H9 (cell line): ENCODE measurements around the gene FADS2. TPM values are rescaled to one million over a fixed set of nuclear protein-coding genes. Genes with fewer than 3 reads are reported as not detected.

ENCODE experiments used
- DNase-seq: peaks from one replicate; pipeline ENCODE4 v3.0.0-alpha.2; 2017
- H2AFZ ChIP-seq: one replicate; pipeline ENCODE4 v1.6.1; 2013; ENCODE audit warnings: mild to moderate bottlenecking, low read length, control low read depth, moderate library complexity
- H2AK5ac ChIP-seq: 2 replicates; pipeline ENCODE4 v1.6.1; 2013; ENCODE audit warnings: low read length, control low read depth, mixed read lengths; ENCODE audit not compliant: insufficient read length
- H2BK120ac ChIP-seq: one replicate; pipeline ENCODE4 v1.6.1; 2013; ENCODE audit warnings: low read depth, mild to moderate bottlenecking, low read length, control low read depth, inconsistent platforms; ENCODE audit not compliant: poor library complexity, severe bottlenecking
- H2BK12ac ChIP-seq: 2 replicates; pipeline ENCODE4 v1.6.1; 2013; ENCODE audit warnings: low read length, control low read depth, mixed read lengths, low read depth; ENCODE audit not compliant: insufficient read length
- H2BK15ac ChIP-seq: 2 replicates; pipeline ENCODE4 v1.6.1; 2013; ENCODE audit warnings: low read depth, low read length, control low read depth
- H2BK20ac ChIP-seq: one replicate; pipeline ENCODE4 v1.6.1; 2013; ENCODE audit warnings: low read depth, mild to moderate bottlenecking, low read length, control low read depth, inconsistent platforms; ENCODE audit not compliant: poor library complexity, severe bottlenecking
- H2BK5ac ChIP-seq: 2 replicates; pipeline ENCODE4 v1.6.1; 2013; ENCODE audit warnings: low read length, control low read depth, mixed read lengths; ENCODE audit not compliant: insufficient read length
- H3K14ac ChIP-seq: 2 replicates; pipeline ENCODE4 v1.6.1; 2013; ENCODE audit warnings: low read length, control low read depth; ENCODE audit not compliant: insufficient read depth
- H3K18ac ChIP-seq: 2 replicates; pipeline ENCODE4 v1.6.1; 2013; ENCODE audit warnings: low read depth, mild to moderate bottlenecking, mixed read lengths, low read length, control low read depth; ENCODE audit not compliant: insufficient read length
- H3K23ac ChIP-seq: 2 replicates; pipeline ENCODE4 v1.6.1; 2013; ENCODE audit warnings: low read length, control low read depth, mixed read lengths, low read depth; ENCODE audit not compliant: insufficient read length
- H3K23me2 ChIP-seq: 2 replicates; pipeline ENCODE4 v1.6.1; 2013; ENCODE audit warnings: low read depth, mild to moderate bottlenecking, mixed read lengths, low read length, control low read depth; ENCODE audit not compliant: insufficient read length, poor library complexity, severe bottlenecking
- H3K27ac ChIP-seq: 2 replicates; pipeline ENCODE4 v1.5.1; 2013; ENCODE audit warnings: low read length, control low read depth, mixed read lengths, low read depth; ENCODE audit not compliant: insufficient read length
- H3K27me3 ChIP-seq: 2 replicates; pipeline ENCODE4 v1.6.1; 2013; ENCODE audit warnings: low read length, control low read depth, inconsistent platforms; ENCODE audit not compliant: insufficient read depth
- H3K4ac ChIP-seq: 2 replicates; pipeline ENCODE4 v1.6.1; 2013; ENCODE audit warnings: low read depth, mild to moderate bottlenecking, control low read depth, inconsistent platforms, low read length, moderate library complexity
- H3K4me1 ChIP-seq: 2 replicates; pipeline ENCODE4 v1.6.1; 2013; ENCODE audit warnings: low read length, control low read depth, inconsistent platforms; ENCODE audit not compliant: insufficient read depth
- H3K4me2 ChIP-seq: 2 replicates; pipeline ENCODE4 v1.6.1; 2013; ENCODE audit warnings: low read length, control low read depth, mixed read lengths; ENCODE audit not compliant: insufficient read length, insufficient read depth
- H3K56ac ChIP-seq: 2 replicates; pipeline ENCODE4 v1.6.1; 2013; ENCODE audit warnings: low read depth, mild to moderate bottlenecking, mixed read lengths, low read length, control low read depth; ENCODE audit not compliant: insufficient read length
- H3K79me1 ChIP-seq: 2 replicates; pipeline ENCODE4 v1.6.1; 2013; ENCODE audit warnings: low read depth, mild to moderate bottlenecking, moderate library complexity, low read length, control low read depth, inconsistent platforms; ENCODE audit not compliant: insufficient read depth, poor library complexity, severe bottlenecking
- H3K79me2 ChIP-seq: 2 replicates; pipeline ENCODE4 v1.6.1; 2013; ENCODE audit warnings: low read length, control low read depth, inconsistent platforms; ENCODE audit not compliant: insufficient read depth
- H3K9ac ChIP-seq: 2 replicates; pipeline ENCODE4 v1.6.1; 2013; ENCODE audit warnings: low read length, control low read depth, mixed read lengths; ENCODE audit not compliant: insufficient read length; ENCODE audit errors: extremely low read depth
- H3K9me3 ChIP-seq: one replicate; pipeline ENCODE4 v1.6.1; 2013; ENCODE audit warnings: low read depth, low read length, inconsistent platforms; ENCODE audit not compliant: control insufficient read depth
- H3T11ph ChIP-seq: one replicate; pipeline ENCODE4 v1.6.1; 2013; ENCODE audit warnings: mild to moderate bottlenecking, low read length, control low read depth, inconsistent platforms
- H4K20me1 ChIP-seq: one replicate; pipeline ENCODE4 v1.6.1; 2013; ENCODE audit not compliant: control insufficient read depth, insufficient read length, insufficient read depth
- H4K5ac ChIP-seq: 2 replicates; pipeline ENCODE4 v1.6.1; 2013; ENCODE audit warnings: low read depth, mild to moderate bottlenecking, mixed read lengths, low read length, control low read depth; ENCODE audit not compliant: insufficient read length
- H4K8ac ChIP-seq: replicated peaks from 2 replicates; pipeline ENCODE4 v1.6.1; 2013; ENCODE audit warnings: low read length, control low read depth, mixed read lengths, low read depth; ENCODE audit not compliant: insufficient read length
- H4K91ac ChIP-seq: 2 replicates; pipeline ENCODE4 v1.6.1; 2013; ENCODE audit warnings: low read depth, mild to moderate bottlenecking, moderate library complexity, mixed read lengths, low read length, control low read depth; ENCODE audit not compliant: insufficient read length
- H3K27ac Mint-ChIP-seq, 3 experiments: 2 replicates in 2 of 3; 3 replicates in 1 of 3; pipeline ENCODE4 v1.8.0; 2020 to 2021; ENCODE audit warnings: mixed read lengths in 3 of 3, mild to moderate bottlenecking in 1 of 3, moderate library complexity in 1 of 3
- H3K27me3 Mint-ChIP-seq: 2 replicates; pipeline ENCODE4 v1.8.0; 2021; ENCODE audit warnings: low read depth, mild to moderate bottlenecking, moderate library complexity, mixed read lengths
- H3K36me3 Mint-ChIP-seq, 3 experiments: 2 replicates in 2 of 3; 3 replicates in 1 of 3; pipeline ENCODE4 v1.8.0; 2020 to 2021; ENCODE audit warnings: low read depth in 3 of 3, mixed read lengths in 3 of 3; ENCODE audit not compliant: insufficient read depth in 1 of 3
- H3K4me1 Mint-ChIP-seq, 2 experiments: 2 replicates each; pipeline ENCODE4 v1.8.0; 2020; ENCODE audit warnings: mixed read lengths in 2 of 2
- H3K4me3 Mint-ChIP-seq, 2 experiments: 2 replicates in 1 of 2; 3 replicates in 1 of 2; pipeline ENCODE4 v1.8.0; 2020 to 2021; ENCODE audit warnings: mild to moderate bottlenecking in 2 of 2, mixed read lengths in 2 of 2, moderate library complexity in 1 of 2
- H3K9me3 Mint-ChIP-seq, 2 experiments: 2 replicates in 1 of 2; 3 replicates in 1 of 2; pipeline ENCODE4 v1.8.0; 2020; ENCODE audit warnings: mild to moderate bottlenecking in 2 of 2, mixed read lengths in 2 of 2, moderate library complexity in 1 of 2
- CTCF ChIP-seq: fragments of 200-600 bp; sonication (generic); conservative IDR thresholded peaks from 3 replicates; pipeline ENCODE4 v1.8.0; 2021; ENCODE audit warnings: antibody characterized with exemption, mild to moderate bottlenecking
- WGBS: extraction: QIAGEN DNeasy Blood & Tissue Kit; methylation state at CpG from one replicate; pipeline ENCODE4 v1.1.7; 2013; ENCODE audit warnings: missing lambda C conversion rate, low lambda C conversion rate, mixed read lengths; ENCODE audit not compliant: insufficient read length; ENCODE audit errors: extremely low coverage; 5-methylcytosine and 5-hydroxymethylcytosine counted together
- total RNA-seq: library from RNA; stranded (reverse); gene quantifications from 2 replicates; pipeline ENCODE4 v1.2.1, GENCODE V29; 2021

The FADS2 gene
- total RNA-seq, 1 experiment from 2014 or later: 322 TPM

- Histone ChIP-seq H3K27ac (peak overlapping the region; percentile 13), H4K5ac (no peak overlapping the region), H3K4me2 (peak overlapping the region; percentile 41), H2BK120ac (no peak overlapping the region), H3K9me3 (no peaks in the 10 kb centered on the region), H3K27me3 (no peaks in the 10 kb centered on the region), H3K9ac (peak overlapping the region; percentile 89), H4K20me1 (no peaks in the 10 kb centered on the region), H3K14ac (peak overlapping the region; percentile 88), H3K4ac (no peak overlapping the region; the same call in 1 of the 2 replicates), H2BK5ac (peak overlapping the region; percentile 33), H3T11ph (no peak overlapping the region), H2BK15ac (no peak overlapping the region), H2BK12ac (no peak overlapping the region), H3K56ac (no peak overlapping the region), H3K23me2 (peaks cover 6% of the 10 kb centered on the region), H3K79me1 (no peaks in the 10 kb centered on the region), H3K23ac (no peak overlapping the region), H3K18ac (peak overlapping the region; percentile 92), H4K8ac (no peak overlapping the region), H4K91ac (no peak overlapping the region), H2AK5ac (no peak overlapping the region), H3K79me2 (peaks cover 5% of the 10 kb centered on the region; the same call in 1 of the 2 replicates), H2AFZ (no peak overlapping the region), H3K4me1 (peaks cover 8% of the 10 kb centered on the region), H2BK20ac (no peak overlapping the region)
- Mint-ChIP-seq H3K4me3 (peak overlapping the region; percentile 94 to 99), H3K4me1 (peaks cover 19 to 22% of the 10 kb centered on the region in 2 experiments), H3K36me3 (peaks cover 31 to 37% (median 34%) of the 10 kb centered on the region in 3 experiments; a peak in 6 of 7 replicates), H3K9me3 (peaks cover 0 to 2% of the 10 kb centered on the region in 2 experiments; a peak in 2 of 5 replicates), H3K27me3 (no peaks in the 10 kb centered on the region), H3K27ac (peak overlapping the region; percentile 100)
- WGBS: no CpG with 5 or more reads among the region's 69 CpGs
- peak; percentile 84 for DNase-seq
- no peak for TF ChIP-seq CTCF
Observed at GRCh38 chr11:61815790-61816735, 12.0 kb upstream of the FADS2 start.
